Superior temporal gyrus (tissue), 1 donor: ENCODE results near the gene FAM184B.

Experiments used
- DNase-seq: peaks from one replicate; pipeline ENCODE4 v3.0.0-alpha.2; 2016; ENCODE audit errors: extremely low spot score

The FAM184B gene

GRCh38 chr4:17773135-17773698 lies 8.2 kb downstream of the FAM184B start:
- DNase-seq, result no peak

GRCh38 chr4:17771284-17771908 lies 10.0 kb downstream of the FAM184B start:
- no peak for DNase-seq

- no peak for DNase-seq
These were observed 10.6 kb downstream of the FAM184B start for GRCh38 chr4:17770845-17771244.

GRCh38 chr4:17769406-17770174 lies 11.8 kb downstream of the FAM184B start:
- no peak for DNase-seq

GRCh38 chr4:17766826-17767458 lies 14.5 kb downstream of the FAM184B start:
- no peak for DNase-seq

- no peak for DNase-seq
These were observed 15.7 kb downstream of the FAM184B start for GRCh38 chr4:17765514-17766286.

GRCh38 chr4:17763931-17764330 lies 17.5 kb downstream of the FAM184B start:
- DNase-seq, result no peak

GRCh38 chr4:17763416-17763815 lies 18.0 kb downstream of the FAM184B start:
- no peak for DNase-seq

- no peak for DNase-seq
These were observed 18.7 kb downstream of the FAM184B start for GRCh38 chr4:17762726-17763125.

GRCh38 chr4:17761062-17761461 lies 20.4 kb downstream of the FAM184B start:
- no peak for DNase-seq

GRCh38 chr4:17760626-17761025 lies 20.8 kb downstream of the FAM184B start:
- DNase-seq, result no peak

GRCh38 chr4:17758485-17758884 lies 22.9 kb downstream of the FAM184B start:
- DNase-seq, result no peak

- DNase-seq, result no peak
These were observed 23.8 kb downstream of the FAM184B start for GRCh38 chr4:17757621-17758020.

- no peak for DNase-seq
These were observed 27.8 kb downstream of the FAM184B start for GRCh38 chr4:17753646-17754045.

GRCh38 chr4:17740702-17741101 lies 40.7 kb downstream of the FAM184B start:
- DNase-seq, result no peak

GRCh38 chr4:17736484-17736883 lies 44.9 kb downstream of the FAM184B start:
- no peak for DNase-seq

GRCh38 chr4:17726911-17727310 lies 54.5 kb downstream of the FAM184B start:
- DNase-seq, result no peak

GRCh38 chr4:17723648-17724047 lies 57.8 kb downstream of the FAM184B start:
- DNase-seq, result no peak

GRCh38 chr4:17722356-17722700 lies 59.1 kb downstream of the FAM184B start:
- DNase-seq, result peak; percentile 49

GRCh38 chr4:17721496-17722355 lies 59.7 kb downstream of the FAM184B start:
- no peak for DNase-seq

GRCh38 chr4:17719106-17719505 lies 62.3 kb downstream of the FAM184B start:
- no peak for DNase-seq
